ENCODE results near the gene PCYT2. TPM values are rescaled to one million over a fixed set of nuclear protein-coding genes. Genes with fewer than 3 reads are reported as not detected.

PCYT2 gene
- total RNA-seq, 1 donor from 2014 or later = 6.8 TPM

GRCh38 chr17:81902653-81903414, 8.4 kb downstream of the PCYT2 start:
- Mint-ChIP-seq H3K27me3 (ENCODE audit: insufficient read depth, low read depth) (peaks cover 16% of the 10 kb centered on the region), H3K4me3 (no peak overlapping the region), H3K36me3 (peaks cover 13% of the 10 kb centered on the region), H3K4me1 (peaks cover 8% of the 10 kb centered on the region), H3K27ac (no peak overlapping the region), H3K9me3 (no peaks in the 10 kb centered on the region)
- peak; percentile 43 for DNase-seq (ENCODE audit: low spot score)
- H3K27me3 ChIP-seq = peaks cover 33% of the 10 kb centered on the region
- no peak overlapping the region for H3K9ac ChIP-seq
- H4K20me1 ChIP-seq (ENCODE audit: low read depth) = peaks cover 31% of the 10 kb centered on the region
- peak overlapping the region; percentile 43 for H3K4me3 ChIP-seq
- no peaks in the 10 kb centered on the region for H3K79me2 ChIP-seq (ENCODE audit: low read depth)
- peaks cover 5% of the 10 kb centered on the region for H3K4me1 ChIP-seq
- no peaks in the 10 kb centered on the region for H3K9me3 ChIP-seq (ENCODE audit: low read depth)
- H3F3A ChIP-seq (ENCODE audit: low read depth) = peaks cover 18% of the 10 kb centered on the region
- TF ChIP-seq CTCF (IDR thresholded peaks at IDR 0.05) (no peak), EZH2phosphoT487 (IDR thresholded peaks at IDR 0.05) (peak; percentile 12), EZH2 (IDR thresholded peaks at IDR 0.05) (peak; percentile 73)
- H2AFZ ChIP-seq (replicated peaks) = no peak overlapping the region
- no peaks in the 10 kb centered on the region for H3K36me3 ChIP-seq
- peak overlapping the region; percentile 88 for H3K4me2 ChIP-seq
- no peak overlapping the region for H3K27ac ChIP-seq

GRCh38 chr17:81902023-81902652, 9.1 kb downstream of the PCYT2 start, which contains the start of gene NPB:
TSS of gene NPB (plus strand) at chr17:81902238. CDS start at chr17:81902278, 40 bp downstream.
- Histone ChIP-seq H3K4me3 (peak within 1 kb of the TSS; percentile 43), H2AFZ (replicated peaks) (peak within 1 kb of the TSS; percentile 89), H3K9me3 (ENCODE audit: low read depth) (no peaks in the 10 kb centered on the region), H3K36me3 (no peaks in the 10 kb centered on the region), H3K27ac (no peak within 1 kb of the TSS), H3K4me2 (peak within 1 kb of the TSS; percentile 88), H3K9ac (no peak within 1 kb of the TSS), H3F3A (ENCODE audit: low read depth) (peaks cover 18% of the 10 kb centered on the region), H3K4me1 (peaks cover 5% of the 10 kb centered on the region), H4K20me1 (ENCODE audit: low read depth) (peaks cover 37% of the 10 kb centered on the region), H3K27me3 (peaks cover 33% of the 10 kb centered on the region), H3K79me2 (ENCODE audit: low read depth) (no peaks in the 10 kb centered on the region)
- peaks cover 10% of the 10 kb centered on the region for H3K4me1 Mint-ChIP-seq
- H3K4me3 Mint-ChIP-seq = peak within 1 kb of the TSS; percentile 19
- peaks cover 16% of the 10 kb centered on the region for H3K27me3 Mint-ChIP-seq (ENCODE audit: insufficient read depth, low read depth)
- H3K27ac Mint-ChIP-seq = no peak within 1 kb of the TSS
- no peaks in the 10 kb centered on the region for H3K9me3 Mint-ChIP-seq
- DNase-seq (ENCODE audit: low spot score) = peak; percentile 74
- peaks cover 15% of the 10 kb centered on the region for H3K36me3 Mint-ChIP-seq
- TF ChIP-seq CTCF (IDR thresholded peaks at IDR 0.05) = no peak
- peak; percentile 89 for TF ChIP-seq EZH2 (IDR thresholded peaks at IDR 0.05)
- peak; percentile 73 for TF ChIP-seq EZH2phosphoT487 (IDR thresholded peaks at IDR 0.05)

- Histone ChIP-seq H3K27ac (no peak overlapping the region), H3K4me3 (peak overlapping the region; percentile 43), H3K4me2 (peak overlapping the region; percentile 88), H2AFZ (replicated peaks) (peak overlapping the region; percentile 89), H3K27me3 (peaks cover 33% of the 10 kb centered on the region), H3K9ac (no peak overlapping the region), H3K9me3 (ENCODE audit: low read depth) (no peaks in the 10 kb centered on the region), H3K79me2 (ENCODE audit: low read depth) (no peaks in the 10 kb centered on the region), H4K20me1 (ENCODE audit: low read depth) (peaks cover 37% of the 10 kb centered on the region), H3K36me3 (no peaks in the 10 kb centered on the region), H3K4me1 (peaks cover 5% of the 10 kb centered on the region), H3F3A (ENCODE audit: low read depth) (peaks cover 18% of the 10 kb centered on the region)
- H3K4me1 Mint-ChIP-seq = peaks cover 10% of the 10 kb centered on the region
- peaks cover 16% of the 10 kb centered on the region for H3K27me3 Mint-ChIP-seq (ENCODE audit: insufficient read depth, low read depth)
- no peaks in the 10 kb centered on the region for H3K9me3 Mint-ChIP-seq
- no peak for TF ChIP-seq CTCF (IDR thresholded peaks at IDR 0.05)
- no peak for TF ChIP-seq EZH2 (IDR thresholded peaks at IDR 0.05)
- no peak for TF ChIP-seq EZH2phosphoT487 (IDR thresholded peaks at IDR 0.05)
- H3K4me3 Mint-ChIP-seq = peak overlapping the region; percentile 19
- peaks cover 15% of the 10 kb centered on the region for H3K36me3 Mint-ChIP-seq
- no peak overlapping the region for H3K27ac Mint-ChIP-seq
- DNase-seq (ENCODE audit: low spot score) = no peak
Measured at GRCh38 chr17:81901167-81902022, 9.8 kb downstream of the PCYT2 start.

All from neural progenitor cell (in vitro differentiated cells).